ENCODE results near the gene FANCE. TPM values are rescaled to one million over a fixed set of nuclear protein-coding genes. Genes with fewer than 3 reads are reported as not detected.
"Not testable (repeated sequence)": the region's sequence is repeated elsewhere in the genome, so short reads cannot be mapped to it uniquely, and the experiment has no call there.

Gene FANCE
- polyA plus RNA-seq, 1 experiment = 11.7 TPM

- peaks cover 22% of the 10 kb centered on the region for H3K27me3 ChIP-seq (ENCODE audit: control insufficient read depth, insufficient read depth, low read length)
- TF ChIP-seq CTCF (IDR thresholded peaks at IDR 0.05; ENCODE audit: insufficient read depth, low read depth, low read length) = no peak
- no peaks in the 10 kb centered on the region for H3K36me3 ChIP-seq (ENCODE audit: control insufficient read depth, insufficient read depth, low read length)
- no peak overlapping the region for H3K4me3 ChIP-seq (ENCODE audit: low read depth, low read length)
- ChIA-PET CTCF (no interaction called here), POLR2A (no interaction called here)
- no peak for DNase-seq (ENCODE audit: low read depth)
Observed at GRCh38 chr6:35512006-35512405, 59.9 kb downstream of the FANCE start.

GRCh38 chr6:35512740-35513139 is 60.6 kb downstream of the FANCE start, which contains the start of gene TULP1:
Gene TULP1, minus strand, starts transcription at chr6:35512896. Its CDS starts 38 bp downstream, at chr6:35512858.
- no peak for DNase-seq (ENCODE audit: low read depth)
- no peaks in the 10 kb centered on the region for H3K36me3 ChIP-seq (ENCODE audit: control insufficient read depth, insufficient read depth, low read length)
- no peak within 1 kb of the TSS for H3K4me3 ChIP-seq (ENCODE audit: low read depth, low read length)
- ChIA-PET POLR2A (no interaction called here), CTCF (no interaction called here)
- peaks cover 19% of the 10 kb centered on the region for H3K27me3 ChIP-seq (ENCODE audit: control insufficient read depth, insufficient read depth, low read length)
- TF ChIP-seq CTCF (IDR thresholded peaks at IDR 0.05; ENCODE audit: insufficient read depth, low read depth, low read length) = no peak

- no peak for TF ChIP-seq CTCF (IDR thresholded peaks at IDR 0.05; ENCODE audit: insufficient read depth, low read depth, low read length)
- Histone ChIP-seq H3K27me3 (ENCODE audit: control insufficient read depth, insufficient read depth, low read length) (peaks cover 12% of the 10 kb centered on the region), H3K4me3 (ENCODE audit: low read depth, low read length) (no peak overlapping the region), H3K36me3 (ENCODE audit: control insufficient read depth, insufficient read depth, low read length) (no peaks in the 10 kb centered on the region)
- ChIA-PET CTCF (interaction anchor here (1.1 to 1.2 kb wide), 2 partner anchors 8 to 17 kb away, joined by 3 to 7 read pairs; no protein-coding TSS in a partner anchor), POLR2A (interaction anchor here (0.7 kb wide), 1 partner anchor 14 kb away, joined by 13 read pairs; no protein-coding TSS in a partner anchor)
- DNase-seq (ENCODE audit: low read depth) = no peak
Observed at GRCh38 chr6:35514587-35514986, 62.4 kb downstream of the FANCE start.

GRCh38 chr6:35515939-35516338 is 63.8 kb downstream of the FANCE start:
- DNase-seq (ENCODE audit: low read depth); H3K36me3 ChIP-seq (ENCODE audit: control insufficient read depth, insufficient read depth, low read length); H3K27me3 ChIP-seq (ENCODE audit: control insufficient read depth, insufficient read depth, low read length); H3K4me3 ChIP-seq (ENCODE audit: low read depth, low read length); POLR2A ChIA-PET: not testable (repeated sequence)
- CTCF ChIA-PET = interaction anchor here (0.6 to 8.7 kb wide), 2 partner anchors 220 to 311 kb away, joined by 3 to 113 read pairs; partner anchors contain the start of gene ARMC12

Small RNA genes within 50 kb of the gene (small RNA-seq; reads per million reads assigned to genes)
- gene MIR7111 (ENCODE audit: insufficient read length, low read depth, low replicate concordance) = 0.63 reads per million

Other genes with a start within 250 kb of the FANCE start
- 12.3 and 13.1 TPM in 2 replicates for gene SCUBE3, start 238.4 kb upstream of the FANCE start, polyA plus RNA-seq (2011; rRNA removed)
- 13.7 and 23.3 TPM in 2 replicates for gene ZNF76, start 192.6 kb upstream of the FANCE start, polyA plus RNA-seq (2011; rRNA removed)
- 3.7 and 4.1 TPM in 2 replicates for gene DEF6, start 154.5 kb upstream of the FANCE start, polyA plus RNA-seq (2011; rRNA removed)
- gene PPARD, start 109.8 kb upstream of the FANCE start, polyA plus RNA-seq (2011; rRNA removed) = 22.8 and 40.9 TPM in 2 replicates
- gene RPL10A, start 16.1 kb downstream of the FANCE start, polyA plus RNA-seq (2011; rRNA removed) = 2,524 and 2,691 TPM in 2 replicates
- 22.5 and 40.6 TPM in 2 replicates for gene TEAD3, start 44.7 kb downstream of the FANCE start, polyA plus RNA-seq (2011; rRNA removed)
- not detected in 2 replicates for gene TULP1, start 60.6 kb downstream of the FANCE start, polyA plus RNA-seq (2011; rRNA removed)
- gene FKBP5, start 236.6 kb downstream of the FANCE start, polyA plus RNA-seq (2011; rRNA removed) = 1.6 and 2.3 TPM in 2 replicates

All from BJ (cell line).